WTC11 (cell line): ENCODE measurements around the gene RASAL3. TPM values are rescaled to one million over a fixed set of nuclear protein-coding genes. Genes with fewer than 3 reads are reported as not detected.

Experiments
- microRNA-seq: library from miRNA; unstranded; fragments of <30 nt; microRNA quantifications from one replicate; pipeline ENCODE4 v1.2.0, GENCODE V29; 2022; ENCODE audit warnings: borderline number of aligned reads
- total RNA-seq: library from RNA; stranded (reverse); gene quantifications from 3 replicates; pipeline ENCODE4 v1.2.3, GENCODE V29; 2021
- TF ChIP-seq, protein P1 (sequence below): sonication (generic); formaldehyde crosslinking; IDR thresholded peaks from 2 replicates; pipeline ENCODE4 v1.8.0; 2023; ENCODE audit warnings: missing genetic modification reagents, mild to moderate bottlenecking, borderline replicate concordance

Gene RASAL3
- total RNA-seq, 1 experiment from 2014 or later: 1.6 TPM

DNA sequence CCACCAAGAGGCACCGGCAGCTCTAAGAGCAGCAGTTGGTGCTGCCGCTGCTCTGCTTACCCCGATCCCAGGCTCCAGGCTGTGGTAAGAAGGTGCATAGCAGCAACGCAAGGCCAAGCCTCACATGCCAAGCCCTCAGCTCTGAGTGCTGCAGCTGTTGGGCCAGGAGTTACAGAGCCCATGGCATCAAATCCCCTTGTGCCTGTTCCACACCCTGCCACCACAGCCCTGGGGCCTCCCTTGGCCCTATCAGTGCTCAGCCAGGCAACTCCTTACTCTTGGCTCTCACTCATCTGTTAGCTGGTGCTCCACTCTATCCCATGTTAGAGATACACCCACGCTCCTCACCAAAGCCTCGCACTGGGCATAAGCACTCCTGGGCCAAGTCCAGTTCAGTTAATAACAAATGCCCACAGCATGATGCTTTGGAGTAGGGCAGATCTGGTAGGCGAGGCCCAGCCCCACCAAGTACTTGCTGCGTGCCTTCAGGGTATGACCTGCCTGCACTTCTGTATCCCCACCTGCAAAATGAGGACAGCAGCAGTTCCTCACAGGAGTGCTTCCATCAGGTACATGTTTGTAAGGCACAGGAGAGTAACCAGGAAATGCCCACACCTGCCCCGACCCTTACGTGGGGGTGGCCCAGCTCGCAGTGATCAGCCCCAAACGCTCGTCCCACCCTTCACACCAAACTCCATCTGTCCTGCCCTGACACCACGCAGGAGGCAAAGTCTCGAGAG lies 61.8 kb downstream of the RASAL3 start (continued):
- TF ChIP-seq, protein P1, sequence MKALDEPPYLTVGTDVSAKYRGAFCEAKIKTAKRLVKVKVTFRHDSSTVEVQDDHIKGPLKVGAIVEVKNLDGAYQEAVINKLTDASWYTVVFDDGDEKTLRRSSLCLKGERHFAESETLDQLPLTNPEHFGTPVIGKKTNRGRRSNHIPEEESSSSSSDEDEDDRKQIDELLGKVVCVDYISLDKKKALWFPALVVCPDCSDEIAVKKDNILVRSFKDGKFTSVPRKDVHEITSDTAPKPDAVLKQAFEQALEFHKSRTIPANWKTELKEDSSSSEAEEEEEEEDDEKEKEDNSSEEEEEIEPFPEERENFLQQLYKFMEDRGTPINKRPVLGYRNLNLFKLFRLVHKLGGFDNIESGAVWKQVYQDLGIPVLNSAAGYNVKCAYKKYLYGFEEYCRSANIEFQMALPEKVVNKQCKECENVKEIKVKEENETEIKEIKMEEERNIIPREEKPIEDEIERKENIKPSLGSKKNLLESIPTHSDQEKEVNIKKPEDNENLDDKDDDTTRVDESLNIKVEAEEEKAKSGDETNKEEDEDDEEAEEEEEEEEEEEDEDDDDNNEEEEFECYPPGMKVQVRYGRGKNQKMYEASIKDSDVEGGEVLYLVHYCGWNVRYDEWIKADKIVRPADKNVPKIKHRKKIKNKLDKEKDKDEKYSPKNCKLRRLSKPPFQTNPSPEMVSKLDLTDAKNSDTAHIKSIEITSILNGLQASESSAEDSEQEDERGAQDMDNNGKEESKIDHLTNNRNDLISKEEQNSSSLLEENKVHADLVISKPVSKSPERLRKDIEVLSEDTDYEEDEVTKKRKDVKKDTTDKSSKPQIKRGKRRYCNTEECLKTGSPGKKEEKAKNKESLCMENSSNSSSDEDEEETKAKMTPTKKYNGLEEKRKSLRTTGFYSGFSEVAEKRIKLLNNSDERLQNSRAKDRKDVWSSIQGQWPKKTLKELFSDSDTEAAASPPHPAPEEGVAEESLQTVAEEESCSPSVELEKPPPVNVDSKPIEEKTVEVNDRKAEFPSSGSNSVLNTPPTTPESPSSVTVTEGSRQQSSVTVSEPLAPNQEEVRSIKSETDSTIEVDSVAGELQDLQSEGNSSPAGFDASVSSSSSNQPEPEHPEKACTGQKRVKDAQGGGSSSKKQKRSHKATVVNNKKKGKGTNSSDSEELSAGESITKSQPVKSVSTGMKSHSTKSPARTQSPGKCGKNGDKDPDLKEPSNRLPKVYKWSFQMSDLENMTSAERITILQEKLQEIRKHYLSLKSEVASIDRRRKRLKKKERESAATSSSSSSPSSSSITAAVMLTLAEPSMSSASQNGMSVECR (CRISPR knock-in tag): no peak

Small RNA genes lying within 50 kb of the gene (microRNA-seq; reads per million reads assigned to microRNA genes)
- gene MIR1470: not detected

Other genes starting within 250 kb of the RASAL3 start
- 27.1 to 31.3 TPM (median 29.9 TPM) in 3 replicates for gene EPHX3, start 232.1 kb downstream of the RASAL3 start, total RNA-seq
- gene BRD4, start 132.0 kb downstream of the RASAL3 start, total RNA-seq: 127 to 130 TPM (median 128 TPM) in 3 replicates
- gene AKAP8, start 84.8 kb downstream of the RASAL3 start, total RNA-seq: 49.1 to 65.9 TPM (median 51.3 TPM) in 3 replicates
- 184 to 231 TPM (median 184 TPM) in 3 replicates for gene AKAP8L, start 45.6 kb downstream of the RASAL3 start, total RNA-seq
- gene WIZ, start 14.6 kb downstream of the RASAL3 start, total RNA-seq: 37.6 to 43.9 TPM (median 40.6 TPM) in 3 replicates
- gene PGLYRP2, start 15.0 kb upstream of the RASAL3 start, total RNA-seq: not detected in 3 replicates
- gene CYP4F22, start 44.0 kb upstream of the RASAL3 start, total RNA-seq: 1.2 to 1.7 TPM (median 1.5 TPM) in 3 replicates
- gene CYP4F8, start 150.7 kb upstream of the RASAL3 start, total RNA-seq: not detected in 3 replicates
- 0.04 to 0.14 TPM (median 0.05 TPM) in 3 replicates for gene CYP4F3, start 176.4 kb upstream of the RASAL3 start, total RNA-seq
- not detected in 3 replicates for gene CYP4F12, start 208.5 kb upstream of the RASAL3 start, total RNA-seq